WTC11 (cell line): Measurements from ENCODE around the gene CRX. TPM values are rescaled to one million over a fixed set of nuclear protein-coding genes. Genes with fewer than 3 reads are reported as not detected.

Experiments used
- ATAC-seq: fragments of 200-7000 bp; cut with Tn5 transposase; 2 replicates; pipeline ENCODE4 v1.10.0; 2021; ENCODE audit warnings: mild to moderate bottlenecking, moderate library complexity
- CTCF ChIA-PET: fragments of 300-600 bp; sonication (Branson Sonifier 250); formaldehyde crosslinking; loops from one replicate; lab custom pipeline; 2021; ENCODE audit warnings: antibody characterized with exemption; lab: Charles Lee
- POLR2A ChIA-PET: fragments of 350-600 bp; sonication (Branson Sonifier 250); formaldehyde crosslinking; loops from one replicate; lab custom pipeline; 2021; ENCODE audit warnings: antibody characterized with exemption; lab: Charles Lee
- DNase-seq: peaks from one replicate; pipeline ENCODE4 v3.0.0; 2021; ENCODE audit warnings: low spot score
- H3K27ac Mint-ChIP-seq: 2 replicates; pipeline ENCODE4 v1.8.0; 2021; ENCODE audit warnings: mixed read lengths
- H3K27me3 Mint-ChIP-seq: 2 replicates; pipeline ENCODE4 v1.8.0; 2021; ENCODE audit warnings: low read depth, mild to moderate bottlenecking, moderate library complexity, mixed read lengths
- H3K36me3 Mint-ChIP-seq: 2 replicates; pipeline ENCODE4 v1.8.0; 2021; ENCODE audit warnings: mixed read lengths
- H3K4me1 Mint-ChIP-seq: 2 replicates; pipeline ENCODE4 v1.8.0; 2022; ENCODE audit warnings: mixed read lengths
- H3K4me3 Mint-ChIP-seq: 2 replicates; pipeline ENCODE4 v1.8.0; 2021; ENCODE audit warnings: mild to moderate bottlenecking, moderate library complexity, mixed read lengths
- H3K9me3 Mint-ChIP-seq: 2 replicates; pipeline ENCODE4 v1.8.0; 2021; ENCODE audit warnings: mixed read lengths
- CBFB ChIP-seq: sonication (generic); formaldehyde crosslinking; IDR thresholded peaks from 2 replicates; pipeline ENCODE4 v1.8.1; 2022; ENCODE audit warnings: mild to moderate bottlenecking, low read depth, missing genetic modification reagents
- ELF4 ChIP-seq: sonication (generic); formaldehyde crosslinking; IDR thresholded peaks from 2 replicates; pipeline ENCODE4 v1.8.1; 2022; ENCODE audit warnings: low read depth, mild to moderate bottlenecking, moderate library complexity, missing genetic modification reagents
- ESRRA ChIP-seq: sonication (generic); formaldehyde crosslinking; IDR thresholded peaks from 2 replicates; pipeline ENCODE4 v1.8.1; 2022; ENCODE audit warnings: mild to moderate bottlenecking, missing genetic modification reagents, borderline replicate concordance
- GABPB1 ChIP-seq: sonication (generic); formaldehyde crosslinking; IDR thresholded peaks from 2 replicates; pipeline ENCODE4 v1.8.1; 2023; ENCODE audit warnings: mild to moderate bottlenecking, missing genetic modification reagents
- GTF2I ChIP-seq: fragments of 250-450 bp; sonication (Bioruptor Pico); conservative IDR thresholded peaks from 2 replicates; pipeline ENCODE4 v1.4.0; 2021; ENCODE audit warnings: mild to moderate bottlenecking
- JAZF1 ChIP-seq: fragments of 250-450 bp; sonication (Bioruptor Pico); IDR thresholded peaks from 2 replicates; pipeline ENCODE4 v1.9.0; 2021; ENCODE audit warnings: moderate library complexity, mild to moderate bottlenecking, inconsistent platforms
- JUN ChIP-seq: sonication (generic); formaldehyde crosslinking; IDR thresholded peaks from 2 replicates; pipeline ENCODE4 v1.8.0; 2023; ENCODE audit warnings: mild to moderate bottlenecking, missing genetic modification reagents
- MXD4 ChIP-seq: fragments of 250-450 bp; sonication (Bioruptor Pico); IDR thresholded peaks from 2 replicates; pipeline ENCODE4 v1.8.0; 2021; ENCODE audit warnings: mild to moderate bottlenecking, moderate library complexity, borderline replicate concordance
- MYBL2 ChIP-seq: sonication (generic); formaldehyde crosslinking; IDR thresholded peaks from 2 replicates; pipeline ENCODE4 v1.8.1; 2023; ENCODE audit warnings: mild to moderate bottlenecking, moderate library complexity, missing genetic modification reagents
- NFE2L1 ChIP-seq: sonication (generic); formaldehyde crosslinking; IDR thresholded peaks from 2 replicates; pipeline ENCODE4 v1.8.1; 2023; ENCODE audit warnings: missing genetic modification reagents
- NR2C2 ChIP-seq: sonication (generic); formaldehyde crosslinking; IDR thresholded peaks from 2 replicates; pipeline ENCODE4 v1.8.0; 2022; ENCODE audit warnings: mild to moderate bottlenecking, missing genetic modification reagents
- PRRX2 ChIP-seq: fragments of 250-450 bp; sonication (Bioruptor Pico); IDR thresholded peaks from 2 replicates; pipeline ENCODE4 v1.8.0; 2021; ENCODE audit warnings: mild to moderate bottlenecking
- SMAD3 ChIP-seq: sonication (generic); formaldehyde crosslinking; IDR thresholded peaks from 2 replicates; pipeline ENCODE4 v1.8.0; 2022; ENCODE audit warnings: missing genetic modification reagents, mild to moderate bottlenecking, borderline replicate concordance
- TEAD1 ChIP-seq: sonication (generic); formaldehyde crosslinking; IDR thresholded peaks from 2 replicates; pipeline ENCODE4 v1.8.0; 2022; ENCODE audit warnings: mild to moderate bottlenecking, missing genetic modification reagents
- ZBTB21 ChIP-seq: sonication (generic); formaldehyde crosslinking; IDR thresholded peaks from 2 replicates; pipeline ENCODE4 v1.8.1; 2023; ENCODE audit warnings: mild to moderate bottlenecking, missing genetic modification reagents, borderline replicate concordance
- ZNF219 ChIP-seq: sonication (generic); formaldehyde crosslinking; IDR thresholded peaks from 2 replicates; pipeline ENCODE4 v1.8.0; 2023; ENCODE audit warnings: missing genetic modification reagents, mild to moderate bottlenecking, borderline replicate concordance
- ZNF232 ChIP-seq: sonication (generic); formaldehyde crosslinking; IDR thresholded peaks from 2 replicates; pipeline ENCODE4 v1.8.0; 2022; ENCODE audit warnings: mild to moderate bottlenecking, missing genetic modification reagents
- total RNA-seq: library from RNA; stranded (reverse); gene quantifications from 3 replicates; pipeline ENCODE4 v1.2.3, GENCODE V29; 2021
- TF ChIP-seq, protein P1 (sequence below): sonication (generic); formaldehyde crosslinking; IDR thresholded peaks from 2 replicates; pipeline ENCODE4 v1.8.0; 2022; ENCODE audit warnings: missing genetic modification reagents
- TF ChIP-seq, protein P2 (sequence below): fragments of 250-450 bp; sonication (Bioruptor Pico); IDR thresholded peaks from 2 replicates; pipeline ENCODE4 v1.9.0; 2021; ENCODE audit warnings: mild to moderate bottlenecking, borderline replicate concordance
- TF ChIP-seq, protein P3 (sequence below): sonication (generic); formaldehyde crosslinking; IDR thresholded peaks from 2 replicates; pipeline ENCODE4 v1.8.0; 2023; ENCODE audit warnings: mild to moderate bottlenecking, missing genetic modification reagents
- TF ChIP-seq, protein P4 (sequence below): fragments of 250-450 bp; sonication (Bioruptor Pico); IDR thresholded peaks from 2 replicates; pipeline ENCODE4 v1.9.0; 2021; ENCODE audit warnings: moderate library complexity, mild to moderate bottlenecking, inconsistent platforms, borderline replicate concordance

CRX gene
- total RNA-seq, 1 experiment from 2014 or later: 0.17 TPM

DNA sequence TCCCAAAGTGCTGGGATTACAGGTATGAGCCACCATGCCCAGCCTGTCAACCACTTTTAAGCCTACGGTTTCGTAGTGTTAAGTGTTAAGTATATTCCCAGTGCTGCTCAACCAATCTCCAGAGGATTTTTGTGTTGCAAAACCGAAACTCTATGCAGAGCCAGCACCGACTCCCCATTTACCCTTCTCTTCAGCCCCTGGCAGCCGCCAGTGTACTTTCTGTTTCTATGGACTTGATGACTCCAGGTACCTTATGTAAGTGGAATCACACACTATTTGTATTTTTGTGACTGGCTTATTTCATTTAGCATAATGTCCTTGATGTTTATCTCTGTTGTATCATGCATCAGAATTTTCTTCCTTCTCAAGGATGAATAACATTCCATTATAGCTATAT lies 63.3 kb downstream of the CRX start (continued):
- TF ChIP-seq, protein P1, sequence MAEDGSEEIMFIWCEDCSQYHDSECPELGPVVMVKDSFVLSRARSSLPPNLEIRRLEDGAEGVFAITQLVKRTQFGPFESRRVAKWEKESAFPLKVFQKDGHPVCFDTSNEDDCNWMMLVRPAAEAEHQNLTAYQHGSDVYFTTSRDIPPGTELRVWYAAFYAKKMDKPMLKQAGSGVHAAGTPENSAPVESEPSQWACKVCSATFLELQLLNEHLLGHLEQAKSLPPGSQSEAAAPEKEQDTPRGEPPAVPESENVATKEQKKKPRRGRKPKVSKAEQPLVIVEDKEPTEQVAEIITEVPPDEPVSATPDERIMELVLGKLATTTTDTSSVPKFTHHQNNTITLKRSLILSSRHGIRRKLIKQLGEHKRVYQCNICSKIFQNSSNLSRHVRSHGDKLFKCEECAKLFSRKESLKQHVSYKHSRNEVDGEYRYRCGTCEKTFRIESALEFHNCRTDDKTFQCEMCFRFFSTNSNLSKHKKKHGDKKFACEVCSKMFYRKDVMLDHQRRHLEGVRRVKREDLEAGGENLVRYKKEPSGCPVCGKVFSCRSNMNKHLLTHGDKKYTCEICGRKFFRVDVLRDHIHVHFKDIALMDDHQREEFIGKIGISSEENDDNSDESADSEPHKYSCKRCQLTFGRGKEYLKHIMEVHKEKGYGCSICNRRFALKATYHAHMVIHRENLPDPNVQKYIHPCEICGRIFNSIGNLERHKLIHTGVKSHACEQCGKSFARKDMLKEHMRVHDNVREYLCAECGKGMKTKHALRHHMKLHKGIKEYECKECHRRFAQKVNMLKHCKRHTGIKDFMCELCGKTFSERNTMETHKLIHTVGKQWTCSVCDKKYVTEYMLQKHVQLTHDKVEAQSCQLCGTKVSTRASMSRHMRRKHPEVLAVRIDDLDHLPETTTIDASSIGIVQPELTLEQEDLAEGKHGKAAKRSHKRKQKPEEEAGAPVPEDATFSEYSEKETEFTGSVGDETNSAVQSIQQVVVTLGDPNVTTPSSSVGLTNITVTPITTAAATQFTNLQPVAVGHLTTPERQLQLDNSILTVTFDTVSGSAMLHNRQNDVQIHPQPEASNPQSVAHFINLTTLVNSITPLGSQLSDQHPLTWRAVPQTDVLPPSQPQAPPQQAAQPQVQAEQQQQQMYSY (CRISPR knock-in tag): no peak
- TF ChIP-seq CBFB (no peak), ZBTB21 (CRISPR knock-in tag) (no peak), TEAD1 (no peak), ELF4 (CRISPR knock-in tag) (no peak), ZNF219 (CRISPR knock-in tag) (no peak), ZNF232 (CRISPR knock-in tag) (no peak), GABPB1 (no peak), ESRRA (CRISPR knock-in tag) (no peak)
- TF ChIP-seq, protein P2, sequence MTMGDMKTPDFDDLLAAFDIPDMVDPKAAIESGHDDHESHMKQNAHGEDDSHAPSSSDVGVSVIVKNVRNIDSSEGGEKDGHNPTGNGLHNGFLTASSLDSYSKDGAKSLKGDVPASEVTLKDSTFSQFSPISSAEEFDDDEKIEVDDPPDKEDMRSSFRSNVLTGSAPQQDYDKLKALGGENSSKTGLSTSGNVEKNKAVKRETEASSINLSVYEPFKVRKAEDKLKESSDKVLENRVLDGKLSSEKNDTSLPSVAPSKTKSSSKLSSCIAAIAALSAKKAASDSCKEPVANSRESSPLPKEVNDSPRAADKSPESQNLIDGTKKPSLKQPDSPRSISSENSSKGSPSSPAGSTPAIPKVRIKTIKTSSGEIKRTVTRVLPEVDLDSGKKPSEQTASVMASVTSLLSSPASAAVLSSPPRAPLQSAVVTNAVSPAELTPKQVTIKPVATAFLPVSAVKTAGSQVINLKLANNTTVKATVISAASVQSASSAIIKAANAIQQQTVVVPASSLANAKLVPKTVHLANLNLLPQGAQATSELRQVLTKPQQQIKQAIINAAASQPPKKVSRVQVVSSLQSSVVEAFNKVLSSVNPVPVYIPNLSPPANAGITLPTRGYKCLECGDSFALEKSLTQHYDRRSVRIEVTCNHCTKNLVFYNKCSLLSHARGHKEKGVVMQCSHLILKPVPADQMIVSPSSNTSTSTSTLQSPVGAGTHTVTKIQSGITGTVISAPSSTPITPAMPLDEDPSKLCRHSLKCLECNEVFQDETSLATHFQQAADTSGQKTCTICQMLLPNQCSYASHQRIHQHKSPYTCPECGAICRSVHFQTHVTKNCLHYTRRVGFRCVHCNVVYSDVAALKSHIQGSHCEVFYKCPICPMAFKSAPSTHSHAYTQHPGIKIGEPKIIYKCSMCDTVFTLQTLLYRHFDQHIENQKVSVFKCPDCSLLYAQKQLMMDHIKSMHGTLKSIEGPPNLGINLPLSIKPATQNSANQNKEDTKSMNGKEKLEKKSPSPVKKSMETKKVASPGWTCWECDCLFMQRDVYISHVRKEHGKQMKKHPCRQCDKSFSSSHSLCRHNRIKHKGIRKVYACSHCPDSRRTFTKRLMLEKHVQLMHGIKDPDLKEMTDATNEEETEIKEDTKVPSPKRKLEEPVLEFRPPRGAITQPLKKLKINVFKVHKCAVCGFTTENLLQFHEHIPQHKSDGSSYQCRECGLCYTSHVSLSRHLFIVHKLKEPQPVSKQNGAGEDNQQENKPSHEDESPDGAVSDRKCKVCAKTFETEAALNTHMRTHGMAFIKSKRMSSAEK (CRISPR knock-in tag): no peak

DNA sequence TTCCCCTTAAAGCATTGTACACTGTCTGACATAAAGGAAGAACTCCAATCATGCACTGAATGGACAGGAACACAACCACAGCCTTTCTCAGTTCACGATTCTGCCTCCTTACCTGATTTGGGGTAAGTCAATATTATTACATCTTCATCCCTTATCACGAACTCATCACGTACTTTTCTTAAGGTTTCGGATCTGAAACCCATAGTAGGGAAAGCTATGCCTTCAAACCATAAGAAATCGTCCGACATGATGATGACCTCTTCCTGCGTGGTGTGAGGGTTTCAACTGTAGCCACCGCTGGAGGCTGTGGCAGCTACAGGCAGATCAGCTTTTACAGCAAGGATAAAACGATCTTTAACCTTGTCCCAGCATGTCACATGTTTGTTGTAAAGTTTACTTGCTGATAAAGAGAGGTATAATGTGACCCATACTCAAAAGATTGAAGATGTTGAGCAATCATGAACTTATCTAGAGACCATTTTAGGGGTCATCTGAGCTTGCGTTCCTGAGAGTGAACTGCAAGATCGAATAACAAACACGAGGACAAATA lies 64.3 kb downstream of the CRX start, which contains the start of gene SULT2A1:
TSS of gene SULT2A1 (minus strand) at position 306 of the 550 bp plus-strand sequence. CDS start at position 248, 58 bp downstream.
- no peaks in the 10 kb centered on the region for H3K36me3 Mint-ChIP-seq
- H3K27me3 Mint-ChIP-seq: no peaks in the 10 kb centered on the region
- no peak for ATAC-seq
- H3K4me3 Mint-ChIP-seq: no peak within 1 kb of the TSS
- DNase-seq: no peak
- no peaks in the 10 kb centered on the region for H3K9me3 Mint-ChIP-seq
- H3K27ac Mint-ChIP-seq: no peak within 1 kb of the TSS
- peaks cover 6% of the 10 kb centered on the region; the same call in 1 of the 2 replicates for H3K4me1 Mint-ChIP-seq
- POLR2A ChIA-PET: no interaction called here
- CTCF ChIA-PET: interaction anchor here (2.7 kb wide), 1 partner anchor 17 kb away, joined by 8 read pairs; no protein-coding TSS in a partner anchor
- TF ChIP-seq NR2C2 (CRISPR knock-in tag) (no peak), MYBL2 (no peak), JUN (CRISPR knock-in tag) (no peak), SMAD3 (CRISPR knock-in tag) (no peak), PRRX2 (no peak), ELF4 (CRISPR knock-in tag) (no peak), GTF2I (no peak), JAZF1 (CRISPR knock-in tag) (no peak), NFE2L1 (CRISPR knock-in tag) (no peak), MXD4 (CRISPR knock-in tag) (no peak)
- TF ChIP-seq, protein P3, sequence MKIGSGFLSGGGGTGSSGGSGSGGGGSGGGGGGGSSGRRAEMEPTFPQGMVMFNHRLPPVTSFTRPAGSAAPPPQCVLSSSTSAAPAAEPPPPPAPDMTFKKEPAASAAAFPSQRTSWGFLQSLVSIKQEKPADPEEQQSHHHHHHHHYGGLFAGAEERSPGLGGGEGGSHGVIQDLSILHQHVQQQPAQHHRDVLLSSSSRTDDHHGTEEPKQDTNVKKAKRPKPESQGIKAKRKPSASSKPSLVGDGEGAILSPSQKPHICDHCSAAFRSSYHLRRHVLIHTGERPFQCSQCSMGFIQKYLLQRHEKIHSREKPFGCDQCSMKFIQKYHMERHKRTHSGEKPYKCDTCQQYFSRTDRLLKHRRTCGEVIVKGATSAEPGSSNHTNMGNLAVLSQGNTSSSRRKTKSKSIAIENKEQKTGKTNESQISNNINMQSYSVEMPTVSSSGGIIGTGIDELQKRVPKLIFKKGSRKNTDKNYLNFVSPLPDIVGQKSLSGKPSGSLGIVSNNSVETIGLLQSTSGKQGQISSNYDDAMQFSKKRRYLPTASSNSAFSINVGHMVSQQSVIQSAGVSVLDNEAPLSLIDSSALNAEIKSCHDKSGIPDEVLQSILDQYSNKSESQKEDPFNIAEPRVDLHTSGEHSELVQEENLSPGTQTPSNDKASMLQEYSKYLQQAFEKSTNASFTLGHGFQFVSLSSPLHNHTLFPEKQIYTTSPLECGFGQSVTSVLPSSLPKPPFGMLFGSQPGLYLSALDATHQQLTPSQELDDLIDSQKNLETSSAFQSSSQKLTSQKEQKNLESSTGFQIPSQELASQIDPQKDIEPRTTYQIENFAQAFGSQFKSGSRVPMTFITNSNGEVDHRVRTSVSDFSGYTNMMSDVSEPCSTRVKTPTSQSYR (CRISPR knock-in tag): no peak
- TF ChIP-seq, protein P4, sequence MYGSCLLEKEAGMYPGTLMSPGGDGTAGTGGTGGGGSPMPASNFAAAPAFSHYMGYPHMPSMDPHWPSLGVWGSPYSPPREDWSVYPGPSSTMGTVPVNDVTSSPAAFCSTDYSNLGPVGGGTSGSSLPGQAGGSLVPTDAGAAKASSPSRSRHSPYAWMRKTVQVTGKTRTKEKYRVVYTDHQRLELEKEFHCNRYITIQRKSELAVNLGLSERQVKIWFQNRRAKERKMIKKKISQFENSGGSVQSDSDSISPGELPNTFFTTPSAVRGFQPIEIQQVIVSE (CRISPR knock-in tag): no peak
- TF ChIP-seq, protein P1 (CRISPR knock-in tag): no peak
